Activated T-helper 1 cell treated with anti-CD3 and anti-CD28 coated beads, Interleukin-2, amount 50 U/mL, for 16 hours (primary cell): Measurements from ENCODE around the gene LIMS4.
"Not testable (repeated sequence)": the region's sequence is repeated elsewhere in the genome, so short reads cannot be mapped to it uniquely, and the experiment has no call there.

Source experiments
- DNase-seq, 2 donors: peaks; one replicate each; pipeline ENCODE4 v3.0.0-alpha.2; 2020; ENCODE audit warnings: low read depth in 1 of 2, low spot score in 1 of 2

The LIMS4 gene

DNA sequence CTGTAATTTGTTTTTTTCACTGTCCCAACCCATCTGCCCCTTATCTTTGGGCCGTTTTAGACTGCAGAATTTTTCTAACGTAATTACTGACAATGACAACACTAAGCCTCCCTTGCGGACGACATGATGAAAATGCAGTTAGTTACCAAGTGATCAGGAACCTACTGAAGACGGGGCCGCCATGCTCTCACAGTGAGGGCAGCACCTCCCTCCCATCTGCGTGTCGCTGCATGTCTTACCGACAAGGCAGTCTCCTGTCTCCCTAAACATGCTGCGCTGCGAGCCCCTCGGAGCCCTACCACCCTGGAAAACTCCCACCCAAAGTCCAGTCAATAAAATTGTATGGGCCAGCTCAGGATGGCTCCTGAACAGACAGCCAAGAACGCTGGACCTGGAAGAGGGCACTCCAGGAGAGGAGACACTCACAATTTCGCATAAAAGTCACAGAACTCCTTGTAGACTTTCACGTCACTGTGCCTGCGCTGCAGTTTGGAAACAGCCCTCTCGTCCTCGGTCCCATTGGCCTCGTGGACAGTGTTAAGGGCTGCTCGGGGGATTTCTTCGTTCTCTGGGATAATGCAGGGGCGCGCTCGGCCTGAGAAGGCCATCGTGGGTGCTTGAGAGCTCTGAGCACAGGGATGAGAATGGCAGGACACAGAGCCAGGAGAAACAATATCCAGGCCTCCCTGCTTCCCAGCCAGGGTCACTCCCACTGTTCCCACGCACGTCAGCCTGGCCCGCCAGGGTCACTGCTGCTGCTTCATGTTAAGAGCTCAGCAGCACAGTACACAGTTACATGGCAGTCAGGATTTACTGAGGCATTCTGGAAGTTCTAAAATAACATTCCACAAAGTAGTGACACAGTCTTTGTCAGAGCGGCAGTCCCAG is at the start of gene LIMS4:
Gene LIMS4, minus strand, starts transcription at position 646 of the 888 bp plus-strand sequence. Its CDS starts 38 bp downstream, at position 608.
- DNase-seq, result not testable (repeated sequence)

- not testable (repeated sequence) for DNase-seq
Observed at GRCh38 chr2:110499755-110500377, 27.2 kb upstream of the LIMS4 start.

DNA sequence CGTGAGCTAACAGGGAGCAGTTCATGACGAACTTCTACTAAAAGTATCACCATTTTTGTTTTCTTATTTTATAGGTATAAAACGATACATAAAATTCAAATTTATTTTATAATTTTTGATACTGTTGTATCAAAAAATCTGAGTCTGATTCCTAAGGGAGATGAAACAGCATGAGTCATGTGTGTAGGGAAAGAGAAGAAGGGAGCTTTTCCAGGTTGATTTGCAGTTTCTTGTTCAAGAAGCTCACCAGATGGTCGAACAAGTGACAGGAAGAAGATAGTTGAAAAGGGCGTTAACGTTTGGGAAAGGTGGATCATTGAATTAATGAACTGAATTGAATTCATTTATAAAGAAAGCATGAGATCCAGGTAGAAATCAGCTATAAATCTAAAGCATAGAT is 23.4 kb upstream of the LIMS4 start:
- not testable (repeated sequence) for DNase-seq

- DNase-seq, result not testable (repeated sequence)
Observed at GRCh38 chr2:110494488-110494887, 21.9 kb upstream of the LIMS4 start.

- DNase-seq, result not testable (repeated sequence)
Observed at GRCh38 chr2:110488991-110489390, 16.4 kb upstream of the LIMS4 start.

DNA sequence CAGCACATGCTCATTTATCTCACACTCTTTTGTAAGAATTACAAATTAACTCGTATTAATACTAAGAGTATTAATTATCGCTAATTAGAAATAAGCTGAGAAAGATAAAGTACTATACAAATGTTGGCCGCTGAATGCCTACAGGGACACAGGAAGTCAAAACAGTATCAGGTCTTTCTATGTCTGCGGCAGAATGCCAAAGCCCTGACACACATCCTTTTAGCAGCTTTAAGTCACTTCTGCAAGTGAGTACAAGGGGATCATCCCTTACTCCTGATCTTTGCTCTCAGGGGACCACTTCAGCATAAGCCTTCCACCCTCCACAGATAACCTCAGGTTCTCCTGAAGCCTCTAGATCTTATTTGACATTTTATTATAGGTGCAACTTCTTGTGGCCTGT is 10.1 kb upstream of the LIMS4 start:
- DNase-seq, result not testable (repeated sequence)

GRCh38 chr2:110481200-110481599 is 8.6 kb upstream of the LIMS4 start:
- not testable (repeated sequence) for DNase-seq

- DNase-seq, result not testable (repeated sequence)
Observed at GRCh38 chr2:110480084-110480483, 7.5 kb upstream of the LIMS4 start.

GRCh38 chr2:110477370-110477769 is 4.8 kb upstream of the LIMS4 start:
- not testable (repeated sequence) for DNase-seq

DNA sequence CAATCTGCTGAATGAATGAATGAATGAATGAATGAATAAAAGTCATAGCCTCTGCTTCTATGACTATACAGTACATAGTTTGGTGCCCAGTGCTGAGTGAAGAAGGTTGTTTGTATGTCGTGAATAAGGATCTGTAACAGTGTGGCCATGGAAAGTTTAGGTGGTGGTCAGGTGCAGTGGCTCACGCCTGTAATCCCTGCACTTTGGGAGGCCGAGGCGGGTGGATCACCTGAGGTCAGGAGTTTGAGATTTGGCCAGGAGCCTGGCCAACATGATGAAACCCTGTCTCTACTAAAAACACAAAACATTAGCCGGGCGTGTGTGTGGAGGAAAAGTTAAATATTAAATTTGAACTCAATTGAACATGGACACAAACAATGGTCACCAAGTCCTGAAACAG is 4.3 kb upstream of the LIMS4 start:
- DNase-seq, result not testable (repeated sequence)

GRCh38 chr2:110475627-110476359 is 3.2 kb upstream of the LIMS4 start:
- DNase-seq, result not testable (repeated sequence)

- DNase-seq, result not testable (repeated sequence)
Observed at GRCh38 chr2:110474898-110475297, 2.3 kb upstream of the LIMS4 start.

DNA sequence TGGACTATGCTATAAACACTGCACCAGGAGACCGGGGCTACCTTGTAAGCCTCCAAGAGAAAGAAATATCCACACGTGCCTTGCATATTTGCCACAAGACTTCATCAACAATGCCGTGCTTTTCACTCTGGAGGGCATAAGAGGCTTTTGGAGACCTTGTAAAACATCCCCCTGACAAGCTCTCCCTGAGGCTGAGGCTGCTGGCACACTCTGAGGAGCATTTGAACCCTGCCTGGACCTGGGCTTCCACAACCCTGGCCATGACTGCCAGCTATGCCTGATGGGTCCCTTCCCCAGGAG is 393 bp upstream of the LIMS4 start:
- DNase-seq, result not testable (repeated sequence)

DNA sequence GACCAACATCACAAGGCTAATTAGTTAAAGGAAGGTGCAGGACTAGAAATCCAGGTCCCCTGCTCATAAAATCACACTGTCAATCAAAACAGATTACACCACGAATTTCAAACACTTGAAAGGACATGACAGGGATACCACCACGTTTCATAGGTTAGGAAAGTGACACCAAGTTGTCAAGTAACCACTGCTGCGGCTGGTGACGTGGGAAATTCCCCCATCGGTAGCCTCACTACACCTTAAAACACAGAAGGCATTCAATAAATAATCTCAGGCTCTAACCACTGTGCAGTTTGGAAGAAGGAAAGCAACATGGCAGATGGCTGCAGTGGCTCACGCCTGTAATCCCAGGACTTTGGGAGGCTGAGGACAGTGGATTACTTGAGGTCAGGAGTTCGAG is 3.7 kb downstream of the LIMS4 start:
- DNase-seq, result not testable (repeated sequence)

DNA sequence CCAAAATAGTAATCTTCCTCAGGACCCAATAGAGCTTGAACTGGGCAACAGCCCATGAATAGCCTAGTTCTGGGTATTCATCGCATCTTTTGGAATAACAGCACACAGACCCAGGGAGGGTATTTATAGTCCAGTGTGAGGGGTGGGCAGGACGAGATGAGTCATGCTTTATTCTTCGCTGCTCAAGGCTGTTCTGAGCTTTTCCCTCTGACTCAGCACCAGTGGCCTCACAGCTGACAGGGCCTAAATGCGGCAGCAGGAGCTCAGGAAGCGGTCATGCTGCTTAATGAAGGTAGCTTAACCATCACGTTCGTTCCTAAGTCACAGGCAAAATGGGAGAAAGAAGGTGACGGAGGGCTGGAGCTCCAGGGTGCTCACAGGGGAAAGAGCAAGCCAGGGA is 7.3 kb downstream of the LIMS4 start:
- not testable (repeated sequence) for DNase-seq

DNA sequence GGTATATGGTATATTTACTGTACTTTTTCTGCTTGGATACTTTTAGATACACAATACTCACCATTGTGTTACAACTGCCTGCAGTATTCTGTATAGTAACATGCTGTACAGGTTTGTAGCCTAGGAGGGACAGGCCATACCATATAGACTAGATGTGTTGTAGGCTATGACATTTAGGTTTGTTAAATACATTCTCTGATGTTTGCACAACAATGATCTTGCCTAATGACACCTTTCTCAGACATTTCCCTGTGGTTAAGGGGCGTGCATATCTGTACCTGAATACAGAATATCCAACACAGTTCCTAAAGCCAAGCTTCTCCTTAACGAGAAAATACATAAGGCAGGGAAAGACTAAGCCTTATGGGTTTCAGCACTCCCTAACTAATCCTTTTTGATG is 10.2 kb downstream of the LIMS4 start:
- DNase-seq, result not testable (repeated sequence)

DNA sequence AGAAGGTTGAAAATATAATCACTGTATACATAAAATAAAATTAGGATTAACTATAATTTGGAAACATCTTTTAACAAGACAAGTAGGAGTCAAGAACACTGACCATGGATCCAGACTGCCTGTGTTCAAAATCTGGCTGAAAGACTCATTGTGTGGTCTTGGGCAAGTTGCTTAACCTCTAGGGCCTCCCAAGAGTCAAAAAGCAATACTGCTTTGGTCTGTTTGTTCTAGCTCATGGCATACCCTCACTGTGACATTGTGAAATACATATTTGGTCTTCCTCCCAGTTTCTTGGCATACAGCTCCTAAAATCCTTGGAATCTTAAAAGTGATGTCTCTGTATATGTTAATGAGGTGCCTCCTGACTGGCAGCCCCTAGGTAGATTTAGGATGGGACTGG is 12.3 kb downstream of the LIMS4 start:
- not testable (repeated sequence) for DNase-seq

DNA sequence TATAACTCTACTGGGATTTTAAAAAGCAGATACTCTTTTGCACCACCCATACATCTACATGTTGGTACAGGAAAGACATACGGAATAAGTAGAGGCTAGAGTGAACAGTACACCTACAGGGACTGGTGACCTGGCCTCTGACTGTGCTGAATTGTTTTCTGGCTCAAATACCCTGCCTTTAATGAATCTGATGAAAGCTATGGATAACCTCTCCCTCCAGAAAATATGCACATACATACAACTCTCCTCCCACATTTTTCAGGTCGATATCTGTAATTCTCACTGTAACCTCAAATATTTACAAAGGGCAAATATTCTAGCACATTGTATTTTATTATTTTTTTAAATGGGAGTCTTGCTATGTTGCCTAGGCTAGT is 15.4 kb downstream of the LIMS4 start:
- DNase-seq, result not testable (repeated sequence)

DNA sequence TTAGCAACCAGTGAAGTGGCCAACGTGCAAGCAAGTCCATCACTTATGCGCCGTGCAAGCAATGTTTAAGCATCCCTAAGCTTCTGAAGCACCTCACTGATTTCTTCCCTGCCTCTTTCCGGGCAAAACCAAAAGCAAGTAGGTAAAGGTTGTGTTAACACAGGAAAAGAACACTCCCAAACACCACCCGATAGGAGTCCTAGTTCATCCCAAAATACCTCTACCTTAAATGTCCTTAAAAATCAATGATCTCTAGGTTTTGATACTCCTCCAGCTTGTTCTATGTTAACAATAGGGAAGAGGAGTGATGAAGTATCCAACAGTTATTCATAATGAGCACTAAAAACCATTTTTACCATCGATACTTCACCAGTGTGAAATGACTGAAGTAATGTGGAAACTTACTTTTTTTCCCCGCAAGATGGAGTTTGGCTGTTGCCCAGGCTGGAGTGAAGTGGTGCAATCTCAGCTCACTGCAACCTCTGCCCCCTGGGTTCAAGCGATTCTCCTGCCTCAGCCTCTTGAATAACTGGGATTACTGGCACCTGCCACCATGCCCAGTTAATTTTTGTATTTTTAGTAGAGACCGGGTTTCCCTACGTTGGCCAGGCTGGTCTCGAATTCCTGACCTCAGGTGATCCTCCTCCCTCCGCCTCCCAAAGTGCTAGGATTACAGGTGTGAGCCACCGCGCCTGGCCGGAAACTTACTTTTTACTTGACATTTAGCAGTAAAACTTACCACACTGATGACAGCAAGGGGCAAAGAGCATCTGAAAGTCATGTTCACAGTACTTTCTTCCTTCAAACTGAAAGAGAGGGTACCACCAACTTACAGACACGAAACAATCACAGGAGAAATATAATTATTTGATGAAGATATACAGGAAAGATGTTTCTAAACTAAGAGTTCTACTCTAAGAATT is 16.1 kb downstream of the LIMS4 start:
- DNase-seq, result not testable (repeated sequence)

- not testable (repeated sequence) for DNase-seq
Observed at GRCh38 chr2:110455080-110455670, 17.4 kb downstream of the LIMS4 start.
